Liver (tissue), 9 donors: Measurements from ENCODE around the gene ST6GALNAC2. TPM values are rescaled to one million over a fixed set of nuclear protein-coding genes. Genes with fewer than 3 reads are reported as not detected.
A peak's percentile ranks its signal among the peaks of the same experiment; 100 is the strongest.

Source experiments
- DNase-seq: peaks from one replicate; pipeline ENCODE4 v3.0.0-alpha.2; 2017; ENCODE audit warnings: low spot score
- H3K27ac ChIP-seq, 2 donors: one replicate each; pipeline ENCODE4 v1.7.0; 2013; ENCODE audit warnings: inconsistent platforms in 2 of 2, low read length in 2 of 2, control low read depth in 1 of 2, low read depth in 1 of 2, mild to moderate bottlenecking in 1 of 2
- H3K27me3 ChIP-seq, 4 donors: one replicate each; pipeline versions ENCODE4 v1.6.1 to v1.7.0; 2013; ENCODE audit warnings: low read length in 3 of 4, inconsistent platforms in 1 of 4, mild to moderate bottlenecking in 1 of 4, moderate library complexity in 1 of 4; ENCODE audit not compliant: control insufficient read depth in 4 of 4, insufficient read depth in 4 of 4
- H3K36me3 ChIP-seq, 4 donors: one replicate each; pipeline versions ENCODE4 v1.6.1 to v1.7.0; 2013; ENCODE audit warnings: low read length in 3 of 4, mild to moderate bottlenecking in 3 of 4, low read depth in 1 of 4, moderate library complexity in 1 of 4; ENCODE audit not compliant: control insufficient read depth in 4 of 4, insufficient read depth in 3 of 4
- H3K4me1 ChIP-seq, 4 donors: one replicate each; pipeline versions ENCODE4 v1.6.1 to v1.7.0; 2013; ENCODE audit warnings: low read length in 3 of 4, mild to moderate bottlenecking in 3 of 4, moderate library complexity in 1 of 4; ENCODE audit not compliant: control insufficient read depth in 4 of 4, insufficient read depth in 4 of 4
- H3K4me3 ChIP-seq, 3 donors: one replicate each; pipeline versions ENCODE4 v1.6.1 to v1.7.0; 2013; ENCODE audit warnings: low read length in 3 of 3, control low read depth in 1 of 3, low read depth in 1 of 3, mild to moderate bottlenecking in 1 of 3
- H3K9ac ChIP-seq, 2 donors: one replicate each; pipeline ENCODE4 v1.7.0; 2013; ENCODE audit warnings: low read length in 2 of 2, mild to moderate bottlenecking in 2 of 2, moderate library complexity in 2 of 2, control low read depth in 1 of 2, low read depth in 1 of 2
- H3K9me3 ChIP-seq, 4 donors: one replicate each; pipeline versions ENCODE4 v1.6.1 to v1.7.0; 2013; ENCODE audit warnings: low read length in 3 of 4; ENCODE audit not compliant: control insufficient read depth in 4 of 4
- EGR1 ChIP-seq, 2 donors: IDR thresholded peaks; 2 replicates each; pipeline ENCODE4 v1.6.1; 2016 to 2018; ENCODE audit warnings: antibody characterized with exemption in 2 of 2, low read depth in 2 of 2
- FOXA1 ChIP-seq: IDR thresholded peaks from 2 replicates; pipeline ENCODE4 v1.6.1; 2016; ENCODE audit warnings: antibody characterized with exemption
- FOXA2 ChIP-seq: IDR thresholded peaks from 2 replicates; pipeline ENCODE4 v1.6.1; 2016; ENCODE audit warnings: antibody characterized with exemption
- GABPA ChIP-seq, 2 donors: IDR thresholded peaks in 1 of 2; conservative IDR thresholded peaks in 1 of 2; 2 replicates each; pipeline ENCODE4 v1.6.1; 2016; ENCODE audit warnings: antibody characterized with exemption in 2 of 2, mild to moderate bottlenecking in 1 of 2, moderate library complexity in 1 of 2
- HNF4A ChIP-seq, 2 donors: conservative IDR thresholded peaks; 2 replicates each; pipeline ENCODE4 v1.6.1; 2016; ENCODE audit warnings: antibody characterized with exemption in 2 of 2, mild to moderate bottlenecking in 2 of 2
- HNF4G ChIP-seq: IDR thresholded peaks from 2 replicates; pipeline ENCODE4 v1.6.1; 2016; ENCODE audit warnings: antibody characterized with exemption
- JUND ChIP-seq, 2 donors: IDR thresholded peaks; 2 replicates each; pipeline ENCODE4 v1.6.1; 2016; ENCODE audit warnings: antibody characterized with exemption in 2 of 2
- NR2F2 ChIP-seq: IDR thresholded peaks from 2 replicates; pipeline ENCODE4 v1.6.1; 2016; ENCODE audit warnings: antibody characterized with exemption
- RAD21 ChIP-seq, 2 donors: IDR thresholded peaks; 2 replicates each; pipeline ENCODE4 v1.6.1; 2016; ENCODE audit warnings: antibody characterized with exemption in 2 of 2, mild to moderate bottlenecking in 2 of 2
- RXRA ChIP-seq, 2 donors: IDR thresholded peaks; 2 replicates each; pipeline ENCODE4 v1.6.1; 2017 to 2018; ENCODE audit warnings: antibody characterized with exemption in 2 of 2, mild to moderate bottlenecking in 1 of 2
- SP1 ChIP-seq: IDR thresholded peaks from 2 replicates; pipeline ENCODE4 v1.6.1; 2018; ENCODE audit warnings: antibody characterized with exemption, mild to moderate bottlenecking
- TAF1 ChIP-seq: conservative IDR thresholded peaks from 2 replicates; pipeline ENCODE4 v1.6.1; 2016; ENCODE audit warnings: antibody characterized with exemption, mild to moderate bottlenecking
- YY1 ChIP-seq: IDR thresholded peaks from 2 replicates; pipeline ENCODE4 v1.6.1; 2016; ENCODE audit warnings: antibody characterized with exemption, mild to moderate bottlenecking
- WGBS: extraction: QIAGEN DNeasy Blood & Tissue Kit; methylation state at CpG from one replicate; pipeline ENCODE4 v1.1.7; 2013; 5-methylcytosine and 5-hydroxymethylcytosine counted together
- polyA plus RNA-seq, 2 donors: library from polyadenylated mRNA; stranded (reverse) in 1 of 2; unstranded in 1 of 2; fragments of 200-250 nt in 1 of 2; fragments of >200 nt in 1 of 2; fragmentation: Nextera tagmentation in 1 of 2; extraction: Ambion mirVana in 1 of 2; gene quantifications; one replicate each; pipeline versions ENCODE4 v1.2.1 to v1.2.3, GENCODE V29; 2013 to 2015
- total RNA-seq, 2 donors: library from RNA; depleted of rRNA; stranded (reverse); fragments of >200 nt; gene quantifications; one replicate each; pipeline ENCODE4 v1.2.3, GENCODE V29; 2014
- TF ChIP-seq, protein P1 (sequence below): IDR thresholded peaks from 2 replicates; pipeline ENCODE4 v1.6.1; 2016; ENCODE audit warnings: antibody characterized with exemption, mild to moderate bottlenecking
- TF ChIP-seq, protein P2 (sequence below): IDR thresholded peaks from 2 replicates; pipeline ENCODE4 v1.6.1; 2016; ENCODE audit warnings: antibody characterized with exemption
- TF ChIP-seq, protein P3 (sequence below): fragments of 150-350 bp; IDR thresholded peaks from 2 replicates; pipeline ENCODE4 v1.5.1; 2017; ENCODE audit warnings: improper control_type of control experiment, low read depth, low read length; ENCODE audit not compliant: missing input control
- TF ChIP-seq, protein P4 (sequence below): IDR thresholded peaks from 2 replicates; pipeline ENCODE4 v1.6.1; 2016; ENCODE audit warnings: antibody characterized with exemption
- TF ChIP-seq, protein P5 (sequence below): IDR thresholded peaks from 2 replicates; pipeline ENCODE4 v1.6.1; 2016; ENCODE audit warnings: antibody characterized with exemption
- donor health status: healthy.
- donor health status: healthy.
- donor health status: healthy.
- donor health status: healthy.
- donor health status: healthy.

The ST6GALNAC2 gene
- total and polyA plus RNA-seq, 4 donors = 0.52 to 2.6 (median 1.1) TPM

DNA sequence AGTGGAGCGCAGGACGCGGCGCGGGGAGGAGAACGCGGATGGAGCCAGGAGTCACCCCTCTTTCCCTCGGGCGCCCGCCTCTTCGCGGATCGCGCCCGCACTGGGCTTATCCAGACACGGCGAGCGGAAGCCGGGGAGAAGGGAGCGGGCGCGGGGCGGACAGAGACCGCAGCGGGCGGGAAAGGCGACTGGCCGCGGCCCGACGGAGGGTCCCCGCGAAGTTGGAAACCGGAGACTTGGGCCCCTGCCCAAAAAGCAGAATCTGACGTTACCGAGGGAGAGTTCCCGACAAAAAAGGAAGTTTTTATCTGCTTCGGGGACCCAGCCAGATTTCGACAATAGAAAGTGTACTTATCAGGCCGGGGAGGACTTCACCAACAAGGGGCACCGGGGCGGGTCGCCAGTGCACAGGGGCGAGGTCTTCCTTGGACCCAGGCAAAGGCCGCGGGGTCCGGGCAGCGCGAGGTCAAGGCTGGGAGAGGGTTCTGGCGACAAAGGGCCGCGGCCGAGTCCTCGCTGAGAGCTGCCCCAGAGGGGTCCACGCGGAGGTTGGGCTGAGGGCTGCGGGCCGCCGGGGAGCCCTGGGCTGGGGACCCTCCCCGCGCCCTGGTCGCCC lies 519 bp downstream of the ST6GALNAC2 start:
- TF ChIP-seq, protein P1, sequence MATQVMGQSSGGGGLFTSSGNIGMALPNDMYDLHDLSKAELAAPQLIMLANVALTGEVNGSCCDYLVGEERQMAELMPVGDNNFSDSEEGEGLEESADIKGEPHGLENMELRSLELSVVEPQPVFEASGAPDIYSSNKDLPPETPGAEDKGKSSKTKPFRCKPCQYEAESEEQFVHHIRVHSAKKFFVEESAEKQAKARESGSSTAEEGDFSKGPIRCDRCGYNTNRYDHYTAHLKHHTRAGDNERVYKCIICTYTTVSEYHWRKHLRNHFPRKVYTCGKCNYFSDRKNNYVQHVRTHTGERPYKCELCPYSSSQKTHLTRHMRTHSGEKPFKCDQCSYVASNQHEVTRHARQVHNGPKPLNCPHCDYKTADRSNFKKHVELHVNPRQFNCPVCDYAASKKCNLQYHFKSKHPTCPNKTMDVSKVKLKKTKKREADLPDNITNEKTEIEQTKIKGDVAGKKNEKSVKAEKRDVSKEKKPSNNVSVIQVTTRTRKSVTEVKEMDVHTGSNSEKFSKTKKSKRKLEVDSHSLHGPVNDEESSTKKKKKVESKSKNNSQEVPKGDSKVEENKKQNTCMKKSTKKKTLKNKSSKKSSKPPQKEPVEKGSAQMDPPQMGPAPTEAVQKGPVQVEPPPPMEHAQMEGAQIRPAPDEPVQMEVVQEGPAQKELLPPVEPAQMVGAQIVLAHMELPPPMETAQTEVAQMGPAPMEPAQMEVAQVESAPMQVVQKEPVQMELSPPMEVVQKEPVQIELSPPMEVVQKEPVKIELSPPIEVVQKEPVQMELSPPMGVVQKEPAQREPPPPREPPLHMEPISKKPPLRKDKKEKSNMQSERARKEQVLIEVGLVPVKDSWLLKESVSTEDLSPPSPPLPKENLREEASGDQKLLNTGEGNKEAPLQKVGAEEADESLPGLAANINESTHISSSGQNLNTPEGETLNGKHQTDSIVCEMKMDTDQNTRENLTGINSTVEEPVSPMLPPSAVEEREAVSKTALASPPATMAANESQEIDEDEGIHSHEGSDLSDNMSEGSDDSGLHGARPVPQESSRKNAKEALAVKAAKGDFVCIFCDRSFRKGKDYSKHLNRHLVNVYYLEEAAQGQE = no peak
- TF ChIP-seq EGR1 (IDR thresholded peaks at IDR 0.05; ENCODE audit: low read depth in 2 of 2) = no peak
- no peak for TF ChIP-seq TAF1
- TF ChIP-seq, protein P2, sequence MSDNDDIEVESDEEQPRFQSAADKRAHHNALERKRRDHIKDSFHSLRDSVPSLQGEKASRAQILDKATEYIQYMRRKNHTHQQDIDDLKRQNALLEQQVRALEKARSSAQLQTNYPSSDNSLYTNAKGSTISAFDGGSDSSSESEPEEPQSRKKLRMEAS = no peak
- TF ChIP-seq FOXA1 = no peak
- no peak for TF ChIP-seq HNF4G
- TF ChIP-seq RAD21 (IDR thresholded peaks at IDR 0.05) = no peak
- TF ChIP-seq HNF4A (conservative IDR thresholded peaks at IDR 0.05) = no peak
- TF ChIP-seq GABPA (IDR thresholded peaks at IDR 0.05 in 1 of 2, conservative IDR thresholded peaks at IDR 0.05 in 1 of 2) = no peak
- TF ChIP-seq, protein P3, sequence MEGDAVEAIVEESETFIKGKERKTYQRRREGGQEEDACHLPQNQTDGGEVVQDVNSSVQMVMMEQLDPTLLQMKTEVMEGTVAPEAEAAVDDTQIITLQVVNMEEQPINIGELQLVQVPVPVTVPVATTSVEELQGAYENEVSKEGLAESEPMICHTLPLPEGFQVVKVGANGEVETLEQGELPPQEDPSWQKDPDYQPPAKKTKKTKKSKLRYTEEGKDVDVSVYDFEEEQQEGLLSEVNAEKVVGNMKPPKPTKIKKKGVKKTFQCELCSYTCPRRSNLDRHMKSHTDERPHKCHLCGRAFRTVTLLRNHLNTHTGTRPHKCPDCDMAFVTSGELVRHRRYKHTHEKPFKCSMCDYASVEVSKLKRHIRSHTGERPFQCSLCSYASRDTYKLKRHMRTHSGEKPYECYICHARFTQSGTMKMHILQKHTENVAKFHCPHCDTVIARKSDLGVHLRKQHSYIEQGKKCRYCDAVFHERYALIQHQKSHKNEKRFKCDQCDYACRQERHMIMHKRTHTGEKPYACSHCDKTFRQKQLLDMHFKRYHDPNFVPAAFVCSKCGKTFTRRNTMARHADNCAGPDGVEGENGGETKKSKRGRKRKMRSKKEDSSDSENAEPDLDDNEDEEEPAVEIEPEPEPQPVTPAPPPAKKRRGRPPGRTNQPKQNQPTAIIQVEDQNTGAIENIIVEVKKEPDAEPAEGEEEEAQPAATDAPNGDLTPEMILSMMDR = no peak
- no peak for TF ChIP-seq JUND (IDR thresholded peaks at IDR 0.05)
- TF ChIP-seq FOXA2 = no peak
- TF ChIP-seq SP1 = no peak
- TF ChIP-seq, protein P4, sequence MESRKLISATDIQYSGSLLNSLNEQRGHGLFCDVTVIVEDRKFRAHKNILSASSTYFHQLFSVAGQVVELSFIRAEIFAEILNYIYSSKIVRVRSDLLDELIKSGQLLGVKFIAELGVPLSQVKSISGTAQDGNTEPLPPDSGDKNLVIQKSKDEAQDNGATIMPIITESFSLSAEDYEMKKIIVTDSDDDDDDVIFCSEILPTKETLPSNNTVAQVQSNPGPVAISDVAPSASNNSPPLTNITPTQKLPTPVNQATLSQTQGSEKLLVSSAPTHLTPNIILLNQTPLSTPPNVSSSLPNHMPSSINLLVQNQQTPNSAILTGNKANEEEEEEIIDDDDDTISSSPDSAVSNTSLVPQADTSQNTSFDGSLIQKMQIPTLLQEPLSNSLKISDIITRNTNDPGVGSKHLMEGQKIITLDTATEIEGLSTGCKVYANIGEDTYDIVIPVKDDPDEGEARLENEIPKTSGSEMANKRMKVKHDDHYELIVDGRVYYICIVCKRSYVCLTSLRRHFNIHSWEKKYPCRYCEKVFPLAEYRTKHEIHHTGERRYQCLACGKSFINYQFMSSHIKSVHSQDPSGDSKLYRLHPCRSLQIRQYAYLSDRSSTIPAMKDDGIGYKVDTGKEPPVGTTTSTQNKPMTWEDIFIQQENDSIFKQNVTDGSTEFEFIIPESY = no peak
- TF ChIP-seq, protein P5, sequence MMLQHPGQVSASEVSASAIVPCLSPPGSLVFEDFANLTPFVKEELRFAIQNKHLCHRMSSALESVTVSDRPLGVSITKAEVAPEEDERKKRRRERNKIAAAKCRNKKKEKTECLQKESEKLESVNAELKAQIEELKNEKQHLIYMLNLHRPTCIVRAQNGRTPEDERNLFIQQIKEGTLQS = no peak
- TF ChIP-seq RXRA (IDR thresholded peaks at IDR 0.05) = no peak
- TF ChIP-seq YY1 = no peak
- TF ChIP-seq NR2F2 = no peak
- Histone ChIP-seq H3K9ac (peak overlapping the region in 1 of 2 donors; percentile 6), H3K27me3 (no peaks in the 10 kb centered on the region), H3K36me3 (no peaks in the 10 kb centered on the region), H3K4me1 (peaks cover 7 to 26% (median 16%) of the 10 kb centered on the region in 4 donors), H3K27ac (peak overlapping the region in 1 of 2 donors; percentile 42), H3K9me3 (no peaks in the 10 kb centered on the region), H3K4me3 (peak overlapping the region; percentile 23 to 66 (median 58))
- DNase-seq = no peak
- 3% methylated on average over 62 of the region's 62 CpGs for WGBS
